ENCODE measurements around the gene TMEM151B.
"Not testable (repeated sequence)": the region's sequence is repeated elsewhere in the genome, so short reads cannot be mapped to it uniquely, and the experiment has no call there.

The TMEM151B gene

GRCh38 chr6:44342052-44342451, 71.8 kb downstream of the TMEM151B start:
- Histone ChIP-seq H3K9me3 (ENCODE audit: control extremely low read depth in 1 of 5, control insufficient read depth in 4 of 5, insufficient read depth in 2 of 5, low read depth in 1 of 5, low read length in 4 of 5) (no peaks in the 10 kb centered on the region), H3K36me3 (ENCODE audit: control insufficient read depth in 4 of 4, insufficient read depth in 4 of 4, low read length in 3 of 4) (no peaks in the 10 kb centered on the region), H3K27ac (ENCODE audit: insufficient read depth in 1 of 2, low read depth in 1 of 2, low read length in 2 of 2, poor library complexity in 1 of 2, severe bottlenecking in 2 of 2) (no peak overlapping the region), H3K27me3 (replicated peaks in 2 of 5; ENCODE audit: control insufficient read depth in 4 of 5, insufficient read depth in 5 of 5, low read length in 4 of 5) (peaks cover 0 to 25% (median 23%) of the 10 kb centered on the region in 5 experiments), H3K4me3 (ENCODE audit: control insufficient read depth in 1 of 7, extremely low read depth in 1 of 7, insufficient read depth in 4 of 7, low read depth in 2 of 7, low read length in 6 of 7) (peak overlapping the region in 5 of 7 experiments; percentile 15 to 62 (median 38)), H3K4me1 (ENCODE audit: control extremely low read depth in 1 of 4, control insufficient read depth in 4 of 4, insufficient read depth in 4 of 4, low read length in 3 of 4) (peaks cover 0 to 13% (median 11%) of the 10 kb centered on the region in 4 experiments)
- ChIA-PET CTCF (interaction anchor here (0.6 to 1.6 kb wide), 9 partner anchors 9 to 972 kb away, joined by 3 to 4 read pairs (median 3); partner anchors contain the start of gene AARS2), POLR2A (interaction anchor here (0.6 kb wide), 1 partner anchor 10 kb away, joined by 4 read pairs; no protein-coding TSS in a partner anchor)
- WGBS (ENCODE audit: insufficient coverage) = 0% methylated on average over 1 of the region's 6 CpGs
- peak; percentile 30 to 74 (median 68) for DNase-seq

- CTCF ChIA-PET = interaction anchor here (0.6 to 2.6 kb wide), 6 partner anchors 10 to 972 kb away, joined by 3 to 10 read pairs (median 4); no protein-coding TSS in a partner anchor
- peak within 1 kb of the TSS in 5 of 7 experiments; percentile 30 to 62 (median 38) for H3K4me3 ChIP-seq (ENCODE audit: control insufficient read depth in 1 of 7, extremely low read depth in 1 of 7, insufficient read depth in 4 of 7, low read depth in 2 of 7, low read length in 6 of 7)
Measured at GRCh38 chr6:44342489-44342888, 72.2 kb downstream of the TMEM151B start, which contains the start of gene SPATS1. TSS of gene SPATS1 (plus strand) at chr6:44342650. CDS start at chr6:44343096, 446 bp downstream.

DNA sequence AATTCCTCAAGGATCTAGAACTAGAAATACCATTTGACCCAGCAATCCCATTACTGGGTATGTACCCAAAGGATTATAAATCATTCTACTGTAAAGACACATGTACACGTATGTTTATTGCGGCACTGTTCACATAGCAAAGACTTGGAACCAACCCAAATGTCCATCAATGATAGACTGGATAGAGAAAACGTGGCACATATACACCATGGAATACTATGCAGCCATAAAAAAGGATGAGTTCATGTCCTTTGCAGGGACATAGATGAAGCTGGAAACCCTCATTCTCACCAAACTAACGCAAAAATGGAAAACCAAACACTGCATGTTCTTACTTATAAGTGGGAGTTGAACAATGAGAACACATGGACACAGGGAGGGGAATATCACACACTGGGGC, 76.6 kb downstream of the TMEM151B start:
- H3K27ac ChIP-seq (ENCODE audit: insufficient read depth in 1 of 2, low read depth in 1 of 2, low read length in 2 of 2, poor library complexity in 1 of 2, severe bottlenecking in 2 of 2); DNase-seq; H3K9me3 ChIP-seq (ENCODE audit: control extremely low read depth in 1 of 5, control insufficient read depth in 4 of 5, insufficient read depth in 2 of 5, low read depth in 1 of 5, low read length in 4 of 5); H3K4me3 ChIP-seq (ENCODE audit: control insufficient read depth in 1 of 7, extremely low read depth in 1 of 7, insufficient read depth in 4 of 7, low read depth in 2 of 7, low read length in 6 of 7); H3K36me3 ChIP-seq (ENCODE audit: control insufficient read depth in 4 of 4, insufficient read depth in 4 of 4, low read length in 3 of 4): not testable (repeated sequence)
- ChIA-PET POLR2A (interaction anchor here (0.6 kb wide), 1 partner anchor 45 kb away, joined by 3 read pairs; no protein-coding TSS in a partner anchor), CTCF (interaction anchor here (1.5 kb wide), 1 partner anchor 17 kb away, joined by 3 read pairs; no protein-coding TSS in a partner anchor)
- H3K4me1 ChIP-seq (ENCODE audit: control extremely low read depth in 1 of 4, control insufficient read depth in 4 of 4, insufficient read depth in 4 of 4, low read length in 3 of 4) = peaks cover 0 to 10% (median 10%) of the 10 kb centered on the region in 4 experiments
- WGBS (ENCODE audit: insufficient coverage) = 100% methylated on average over 1 of the region's 4 CpGs
- peaks cover 0 to 21% (median 13%) of the 10 kb centered on the region in 5 experiments for H3K27me3 ChIP-seq (replicated peaks in 2 of 5; ENCODE audit: control insufficient read depth in 4 of 5, insufficient read depth in 5 of 5, low read length in 4 of 5)

More at GRCh38 chr6:44342489-44342888, 72.2 kb downstream of the TMEM151B start, which contains the start of gene SPATS1:
- WGBS (ENCODE audit: insufficient coverage) = 2% methylated on average over 18 of the region's 31 CpGs
- H3K27me3 ChIP-seq (replicated peaks in 2 of 5; ENCODE audit: control insufficient read depth in 4 of 5, insufficient read depth in 5 of 5, low read length in 4 of 5) = peaks cover 0 to 25% (median 20%) of the 10 kb centered on the region in 5 experiments
- peaks cover 0 to 13% (median 11%) of the 10 kb centered on the region in 4 experiments for H3K4me1 ChIP-seq (ENCODE audit: control extremely low read depth in 1 of 4, control insufficient read depth in 4 of 4, insufficient read depth in 4 of 4, low read length in 3 of 4)
- POLR2A ChIA-PET = interaction anchor here (0.6 kb wide), 1 partner anchor 10 kb away, joined by 4 read pairs; no protein-coding TSS in a partner anchor
- no peak within 1 kb of the TSS for H3K27ac ChIP-seq (ENCODE audit: insufficient read depth in 1 of 2, low read depth in 1 of 2, low read length in 2 of 2, poor library complexity in 1 of 2, severe bottlenecking in 2 of 2)
- no peaks in the 10 kb centered on the region for H3K36me3 ChIP-seq (ENCODE audit: control insufficient read depth in 4 of 4, insufficient read depth in 4 of 4, low read length in 3 of 4)
- peak; percentile 11 to 54 (median 42) for DNase-seq
- H3K9me3 ChIP-seq (ENCODE audit: control extremely low read depth in 1 of 5, control insufficient read depth in 4 of 5, insufficient read depth in 2 of 5, low read depth in 1 of 5, low read length in 4 of 5) = no peaks in the 10 kb centered on the region

DNA sequence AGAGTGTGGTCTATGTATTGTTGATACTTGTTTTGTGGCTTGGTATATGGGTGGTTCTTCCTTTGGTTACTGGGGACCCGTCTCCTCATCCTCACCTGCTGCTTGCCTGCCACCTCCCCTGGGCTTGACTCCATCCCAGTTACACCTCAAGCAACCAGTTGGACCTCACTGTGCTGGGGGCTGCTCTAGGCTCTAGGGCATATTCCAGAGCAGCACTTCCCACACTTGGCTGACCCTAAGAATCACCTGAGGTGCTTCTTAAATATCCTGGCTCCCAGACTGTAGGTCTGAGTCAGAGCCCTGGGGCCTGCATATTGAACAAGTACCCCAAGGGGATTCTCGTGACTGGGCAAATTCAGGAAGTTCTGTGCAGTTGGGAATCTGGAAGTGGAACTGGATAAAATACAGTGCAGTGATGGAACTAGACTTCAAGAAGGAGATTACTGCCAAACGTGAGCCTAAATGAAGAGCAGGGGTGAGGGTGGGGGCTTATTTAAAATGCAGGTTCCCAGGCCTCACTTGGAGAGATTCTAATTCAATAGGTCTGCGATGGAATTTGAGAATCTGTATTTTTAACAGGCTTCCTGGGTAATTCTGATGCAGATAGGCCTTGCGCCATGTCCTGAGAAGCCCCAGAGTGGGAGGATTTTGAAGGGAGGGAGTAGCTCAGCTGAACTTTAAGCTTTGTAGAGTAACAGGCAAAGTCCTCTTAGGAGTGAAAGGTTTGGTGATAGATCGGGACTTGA, 79.8 kb downstream of the TMEM151B start:
- ChIA-PET CTCF (interaction anchor here (2.1 kb wide), 1 partner anchor 11 kb away, joined by 9 read pairs; no protein-coding TSS in a partner anchor), POLR2A (no interaction called here)
- Histone ChIP-seq H3K27ac (ENCODE audit: insufficient read depth in 1 of 2, low read depth in 1 of 2, low read length in 2 of 2, poor library complexity in 1 of 2, severe bottlenecking in 2 of 2) (no peak overlapping the region), H3K4me3 (ENCODE audit: control insufficient read depth in 1 of 7, extremely low read depth in 1 of 7, insufficient read depth in 4 of 7, low read depth in 2 of 7, low read length in 6 of 7) (no peak overlapping the region), H3K36me3 (ENCODE audit: control insufficient read depth in 4 of 4, insufficient read depth in 4 of 4, low read length in 3 of 4) (no peaks in the 10 kb centered on the region), H3K27me3 (replicated peaks in 2 of 5; ENCODE audit: control insufficient read depth in 4 of 5, insufficient read depth in 5 of 5, low read length in 4 of 5) (peaks cover 0 to 3% (median 0%) of the 10 kb centered on the region in 5 experiments), H3K9me3 (ENCODE audit: control extremely low read depth in 1 of 5, control insufficient read depth in 4 of 5, insufficient read depth in 2 of 5, low read depth in 1 of 5, low read length in 4 of 5) (no peaks in the 10 kb centered on the region), H3K4me1 (ENCODE audit: control extremely low read depth in 1 of 4, control insufficient read depth in 4 of 4, insufficient read depth in 4 of 4, low read length in 3 of 4) (no peaks in the 10 kb centered on the region)
- no peak for DNase-seq
- WGBS (ENCODE audit: insufficient coverage) = 95% methylated on average over 5 of the region's 6 CpGs

GRCh38 chr6:44350650-44350994, 80.4 kb downstream of the TMEM151B start:
- CTCF ChIA-PET = interaction anchor here (2.1 kb wide), 1 partner anchor 11 kb away, joined by 9 read pairs; no protein-coding TSS in a partner anchor
- H3K36me3 ChIP-seq (ENCODE audit: control insufficient read depth in 4 of 4, insufficient read depth in 4 of 4, low read length in 3 of 4); H3K9me3 ChIP-seq (ENCODE audit: control extremely low read depth in 1 of 5, control insufficient read depth in 4 of 5, insufficient read depth in 2 of 5, low read depth in 1 of 5, low read length in 4 of 5); H3K27ac ChIP-seq (ENCODE audit: insufficient read depth in 1 of 2, low read depth in 1 of 2, low read length in 2 of 2, poor library complexity in 1 of 2, severe bottlenecking in 2 of 2); H3K4me3 ChIP-seq (ENCODE audit: control insufficient read depth in 1 of 7, extremely low read depth in 1 of 7, insufficient read depth in 4 of 7, low read depth in 2 of 7, low read length in 6 of 7); H3K27me3 ChIP-seq (replicated peaks in 2 of 5; ENCODE audit: control insufficient read depth in 4 of 5, insufficient read depth in 5 of 5, low read length in 4 of 5); DNase-seq; H3K4me1 ChIP-seq (ENCODE audit: control extremely low read depth in 1 of 4, control insufficient read depth in 4 of 4, insufficient read depth in 4 of 4, low read length in 3 of 4); POLR2A ChIA-PET: not testable (repeated sequence)
- 80% methylated on average over 2 of the region's 4 CpGs for WGBS (ENCODE audit: insufficient coverage)

DNA sequence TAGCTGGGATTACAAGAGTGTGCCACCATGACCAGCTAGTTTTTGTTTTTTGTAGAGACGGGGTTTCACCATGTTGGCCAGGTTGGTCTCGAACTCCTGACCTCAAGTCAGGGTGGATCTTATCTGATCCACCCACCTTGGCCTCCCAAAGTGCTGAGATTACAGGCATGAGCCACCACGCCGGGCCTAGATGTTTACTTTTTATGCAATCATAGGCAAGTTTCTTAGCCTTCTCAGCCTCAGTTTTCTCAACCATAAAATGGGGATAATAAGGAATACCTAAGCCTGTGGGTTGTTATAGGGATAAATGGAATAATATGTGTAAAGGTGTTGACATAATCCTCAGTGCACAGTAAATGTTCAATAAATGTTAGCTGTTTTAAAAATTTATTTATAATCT, 82.0 kb downstream of the TMEM151B start:
- WGBS (ENCODE audit: insufficient coverage) = 100% methylated on average over 2 of the region's 4 CpGs
- CTCF ChIA-PET = interaction anchor here (1.3 kb wide), 1 partner anchor 15 kb away, joined by 3 read pairs; no protein-coding TSS in a partner anchor
- Histone ChIP-seq H3K27me3 (replicated peaks in 2 of 5; ENCODE audit: control insufficient read depth in 4 of 5, insufficient read depth in 5 of 5, low read length in 4 of 5) (no peaks in the 10 kb centered on the region), H3K36me3 (ENCODE audit: control insufficient read depth in 4 of 4, insufficient read depth in 4 of 4, low read length in 3 of 4) (no peaks in the 10 kb centered on the region), H3K4me3 (ENCODE audit: control insufficient read depth in 1 of 7, extremely low read depth in 1 of 7, insufficient read depth in 4 of 7, low read depth in 2 of 7, low read length in 6 of 7) (no peak overlapping the region), H3K9me3 (ENCODE audit: control extremely low read depth in 1 of 5, control insufficient read depth in 4 of 5, insufficient read depth in 2 of 5, low read depth in 1 of 5, low read length in 4 of 5) (peaks cover 0 to 1% (median 0%) of the 10 kb centered on the region in 5 experiments), H3K27ac (ENCODE audit: insufficient read depth in 1 of 2, low read depth in 1 of 2, low read length in 2 of 2, poor library complexity in 1 of 2, severe bottlenecking in 2 of 2) (no peak overlapping the region), H3K4me1 (ENCODE audit: control extremely low read depth in 1 of 4, control insufficient read depth in 4 of 4, insufficient read depth in 4 of 4, low read length in 3 of 4) (no peaks in the 10 kb centered on the region)
- DNase-seq = no peak
- POLR2A ChIA-PET = interaction anchor here (0.6 kb wide), 1 partner anchor 10 kb away, joined by 4 read pairs; the partner anchor contains the start of gene SPATS1
